Measurements from ENCODE around the gene ITPR1.
"Not testable (repeated sequence)": the region's sequence is repeated elsewhere in the genome, so short reads cannot be mapped to it uniquely, and the experiment has no call there.

Gene ITPR1

DNA sequence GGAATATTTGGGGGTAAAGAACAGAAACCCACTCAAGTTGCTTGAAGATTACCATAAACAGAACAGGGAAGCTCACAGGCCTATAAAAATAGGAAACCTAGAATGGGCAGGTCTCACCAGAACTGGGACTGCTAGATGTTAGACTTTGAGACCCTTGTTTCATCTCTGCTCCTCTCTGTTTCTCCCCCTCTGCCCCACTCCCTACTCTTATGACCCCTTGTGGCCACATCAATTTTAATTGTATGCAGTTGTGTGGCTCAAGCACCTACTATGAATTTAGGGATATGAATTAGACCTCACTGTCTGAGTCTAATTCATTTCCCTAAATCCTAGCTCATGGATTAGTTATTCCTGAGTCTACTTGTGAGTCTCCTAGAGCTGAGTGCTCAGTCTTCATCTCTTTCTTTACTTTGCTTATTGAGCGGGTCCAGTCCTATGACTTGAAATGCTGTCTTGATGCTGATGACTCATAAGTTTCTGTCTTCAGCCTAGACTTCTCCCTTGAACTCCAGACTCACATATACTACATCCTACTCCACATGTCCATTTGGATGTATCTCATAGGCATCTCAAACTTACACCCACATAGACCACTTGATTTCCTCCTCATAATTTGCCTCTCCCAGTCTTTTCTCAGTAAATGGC lies 78.7 kb downstream of the ITPR1 start:
- DNase-seq, result no peak

DNA sequence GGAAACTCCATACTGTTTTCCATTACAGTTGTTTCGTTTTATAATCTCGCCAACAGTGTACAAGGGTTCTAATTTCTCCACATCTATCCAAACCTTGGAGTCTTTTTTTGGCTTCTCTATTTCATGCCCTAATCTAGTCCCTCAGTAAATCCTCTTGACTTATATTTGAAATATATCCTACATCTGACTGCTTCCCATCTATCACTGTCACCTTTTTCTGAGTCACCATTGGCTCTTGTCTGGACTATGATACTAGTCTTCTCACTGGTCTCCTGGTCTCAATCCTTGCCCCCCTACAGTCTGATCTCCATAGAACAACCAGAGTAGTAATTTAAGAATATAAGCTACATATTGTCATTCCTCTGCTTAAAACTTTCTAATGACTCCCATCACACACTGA lies 80.0 kb downstream of the ITPR1 start:
- no peak for DNase-seq

DNA sequence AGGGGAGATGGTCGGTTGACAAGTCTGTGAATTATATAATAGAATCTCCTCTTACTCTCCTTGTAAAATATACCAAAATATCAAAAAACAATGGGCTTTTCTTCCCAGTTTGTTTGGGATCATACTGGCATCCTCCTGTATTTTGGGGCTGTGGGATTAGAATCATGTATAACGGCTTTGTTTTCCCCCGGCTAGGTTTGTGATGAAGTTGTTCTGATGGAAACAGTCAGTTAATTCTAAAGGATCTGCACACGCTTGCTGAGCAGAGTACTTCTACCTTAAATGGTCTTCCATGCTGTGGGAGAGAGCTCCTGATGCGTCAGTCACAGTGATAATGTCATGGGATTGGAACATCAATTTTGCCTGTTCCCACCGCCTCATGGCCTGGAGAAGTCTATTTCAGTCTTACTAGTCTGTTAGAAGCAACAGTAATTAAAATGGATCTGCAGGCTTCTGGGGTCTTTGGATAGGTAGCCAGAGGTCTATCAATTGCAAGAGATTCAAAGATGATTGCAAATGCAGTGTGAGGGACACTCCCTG lies 81.3 kb downstream of the ITPR1 start:
- DNase-seq, result no peak

DNA sequence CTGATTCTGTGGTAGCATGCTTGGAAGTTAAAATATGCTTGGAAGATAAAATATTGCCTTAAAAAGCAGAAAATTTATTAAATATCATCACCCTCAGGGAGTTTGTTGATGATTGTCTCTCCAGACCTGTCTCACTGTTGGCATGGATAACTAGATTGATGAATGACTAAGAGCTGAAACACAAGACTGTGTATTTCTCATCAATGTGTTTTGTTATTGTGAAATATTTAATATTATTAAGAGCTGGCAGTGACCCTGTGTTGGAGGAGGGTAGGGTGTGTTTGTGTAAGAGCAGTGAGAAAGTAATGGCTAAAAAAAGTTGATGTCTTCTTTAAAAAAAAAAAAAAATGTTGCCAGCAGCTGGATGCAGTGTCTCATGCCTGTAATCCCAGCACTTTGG lies 82.2 kb downstream of the ITPR1 start:
- DNase-seq, result no peak

DNA sequence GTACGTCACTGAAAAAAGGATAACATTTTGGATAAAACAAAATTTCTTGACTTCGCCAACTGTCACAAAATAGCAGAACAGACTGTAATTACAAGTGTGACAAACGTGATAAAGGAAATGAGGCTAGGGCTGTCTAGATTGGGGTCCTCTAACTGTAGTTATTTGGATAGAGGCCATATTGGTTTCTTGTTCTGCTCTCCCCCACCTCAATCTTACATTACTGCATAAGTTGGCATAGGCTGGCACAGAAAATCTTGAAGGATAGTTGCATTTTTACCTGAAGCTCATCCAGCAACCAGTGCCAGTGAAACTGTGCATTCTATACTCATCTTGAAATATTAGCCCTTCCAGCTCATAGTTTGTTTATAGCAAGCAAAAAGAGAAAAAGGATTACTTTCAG lies 84.6 kb downstream of the ITPR1 start:
- DNase-seq, result no peak

DNA sequence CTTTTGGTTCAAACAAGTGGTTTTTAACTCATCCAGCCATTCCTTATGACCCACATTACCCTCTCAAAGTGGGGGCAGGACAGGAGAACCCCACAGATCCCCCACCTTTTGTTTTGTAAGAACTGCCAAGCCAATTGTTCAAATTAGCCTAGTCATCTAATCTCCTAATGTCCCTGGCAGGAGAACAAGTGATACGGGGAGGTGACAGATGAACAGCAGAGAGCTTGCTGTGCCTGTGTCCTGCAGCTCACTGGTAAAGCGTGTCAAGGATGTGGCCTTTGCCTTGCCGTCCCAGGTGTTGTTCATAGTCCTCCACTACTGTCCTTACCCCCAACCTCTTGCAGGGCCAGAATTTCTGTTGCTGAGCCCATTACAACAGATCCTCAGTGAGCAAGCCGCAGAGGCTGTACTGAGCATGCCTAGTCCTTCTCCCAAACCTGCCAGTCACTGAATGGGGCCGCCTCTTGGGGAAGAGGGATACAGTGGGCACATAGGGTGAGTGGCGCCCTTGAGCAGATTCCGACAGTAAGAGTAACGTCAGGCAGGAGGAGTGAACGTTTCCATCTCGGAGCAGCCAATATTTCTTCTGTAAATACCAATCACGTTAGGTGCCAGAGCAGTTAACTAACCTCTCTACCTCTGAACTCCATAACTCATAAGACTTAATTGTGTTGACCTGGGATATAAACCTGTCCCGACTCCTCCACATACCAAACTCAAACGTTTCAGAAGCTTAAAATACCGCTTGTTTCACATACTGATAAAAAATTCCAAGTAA lies 87.4 kb downstream of the ITPR1 start:
- no peak for DNase-seq

DNA sequence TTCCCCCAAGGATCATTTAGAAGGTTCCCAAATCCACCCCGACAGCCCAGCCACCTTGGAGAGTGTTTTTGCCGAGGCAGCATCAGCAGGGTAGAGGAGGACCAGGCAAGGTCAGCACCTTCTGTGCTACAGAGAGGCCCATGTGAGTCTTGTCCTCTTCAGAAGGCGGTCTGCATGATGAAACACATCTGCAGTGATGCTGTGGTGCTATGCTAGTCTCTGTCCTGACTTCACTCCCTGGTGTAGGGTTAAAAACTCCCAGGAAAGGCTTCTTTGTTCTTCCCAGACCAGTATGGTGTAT lies 87.9 kb downstream of the ITPR1 start:
- DNase-seq, result no peak

DNA sequence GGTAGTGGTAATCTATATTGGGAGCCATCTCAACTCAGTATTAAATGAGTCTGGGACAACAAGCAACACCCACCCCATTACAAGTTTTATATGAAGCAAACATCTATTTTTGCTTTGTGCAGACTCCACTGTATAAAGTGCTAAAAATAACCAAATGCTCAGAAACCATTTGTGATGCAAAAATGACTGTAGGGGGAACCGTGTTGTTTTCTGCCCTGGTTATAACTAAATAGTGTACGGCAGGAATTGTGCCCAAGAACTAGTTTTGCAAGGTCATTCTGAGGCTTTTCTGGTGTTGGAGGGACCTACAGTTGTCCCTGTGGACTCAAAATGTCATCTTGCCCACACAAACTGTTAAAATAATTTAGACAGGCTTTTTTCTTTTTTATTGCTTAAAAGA lies 88.3 kb downstream of the ITPR1 start:
- DNase-seq, result no peak

DNA sequence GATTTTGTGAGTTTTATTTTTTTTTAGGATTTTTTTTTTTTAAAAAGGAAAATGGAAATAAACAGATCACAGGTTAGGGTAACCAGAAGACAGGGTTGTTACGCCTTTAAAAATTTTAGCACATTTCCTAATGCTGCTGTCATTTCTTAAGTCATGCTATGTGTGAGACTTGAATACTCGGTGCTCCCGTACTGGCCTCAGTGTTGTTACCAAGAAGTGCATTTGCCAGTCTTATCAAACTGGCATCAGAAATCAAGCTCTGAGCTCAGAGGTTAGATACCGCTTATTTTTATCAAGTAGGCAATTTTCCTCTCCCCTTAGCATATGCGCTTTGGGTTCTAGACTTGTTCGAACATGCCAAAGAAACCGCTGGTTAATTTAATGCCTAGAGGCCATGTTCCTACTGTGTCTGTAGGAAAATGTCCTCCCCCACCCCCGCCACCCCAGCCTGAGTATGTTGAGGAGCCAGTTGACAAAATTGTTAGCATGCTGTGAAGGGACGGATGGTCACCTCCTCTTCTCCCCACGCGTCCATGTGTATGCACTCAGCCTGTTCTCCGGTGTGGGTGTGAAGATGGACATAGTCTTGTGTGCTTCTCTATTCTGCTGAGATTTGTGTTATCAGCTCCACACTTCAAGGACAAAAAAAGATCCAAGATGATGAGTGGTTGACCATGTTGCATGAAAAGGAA lies 88.9 kb downstream of the ITPR1 start:
- no peak for DNase-seq

DNA sequence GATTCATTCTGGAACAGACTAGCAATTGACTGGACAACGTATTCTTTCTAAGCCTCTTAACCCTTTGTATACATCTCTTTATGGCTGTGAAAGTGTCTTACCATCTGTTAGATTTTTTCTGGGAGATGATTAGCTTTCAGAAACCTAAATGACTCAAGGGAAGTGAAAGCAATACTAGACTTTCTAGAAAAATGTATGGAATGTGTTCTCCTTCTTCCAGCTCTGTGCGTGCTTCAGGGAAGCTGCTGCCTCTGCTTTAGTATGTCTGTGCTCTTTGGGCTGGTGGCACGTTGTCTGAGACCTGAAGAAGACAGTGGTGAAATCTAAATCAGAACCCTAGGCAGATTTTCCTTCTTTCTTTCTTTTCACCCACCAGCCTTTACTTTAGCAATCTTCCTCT lies 89.5 kb downstream of the ITPR1 start:
- DNase-seq, result peak; percentile 48

DNA sequence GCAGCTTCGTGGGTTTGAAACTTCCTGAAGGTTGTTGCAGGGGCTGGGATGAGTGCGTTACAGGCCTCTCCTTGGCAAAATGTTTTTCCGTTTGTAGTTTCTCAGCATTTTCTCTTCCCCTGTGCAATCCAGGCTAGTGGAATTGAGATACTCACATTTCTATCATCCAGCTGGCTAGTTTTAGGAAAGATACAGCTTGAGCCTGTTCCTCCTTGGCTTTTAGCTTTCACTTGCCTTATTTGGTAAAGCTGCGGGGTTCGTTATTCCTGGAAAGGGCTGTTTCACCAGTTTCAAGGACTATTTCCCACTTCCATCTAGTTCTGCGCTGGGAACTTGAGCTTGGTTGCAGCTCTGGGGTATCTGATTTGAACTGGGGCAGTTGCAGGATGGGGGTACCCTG lies 90.3 kb downstream of the ITPR1 start:
- peak; percentile 12 for DNase-seq

DNA sequence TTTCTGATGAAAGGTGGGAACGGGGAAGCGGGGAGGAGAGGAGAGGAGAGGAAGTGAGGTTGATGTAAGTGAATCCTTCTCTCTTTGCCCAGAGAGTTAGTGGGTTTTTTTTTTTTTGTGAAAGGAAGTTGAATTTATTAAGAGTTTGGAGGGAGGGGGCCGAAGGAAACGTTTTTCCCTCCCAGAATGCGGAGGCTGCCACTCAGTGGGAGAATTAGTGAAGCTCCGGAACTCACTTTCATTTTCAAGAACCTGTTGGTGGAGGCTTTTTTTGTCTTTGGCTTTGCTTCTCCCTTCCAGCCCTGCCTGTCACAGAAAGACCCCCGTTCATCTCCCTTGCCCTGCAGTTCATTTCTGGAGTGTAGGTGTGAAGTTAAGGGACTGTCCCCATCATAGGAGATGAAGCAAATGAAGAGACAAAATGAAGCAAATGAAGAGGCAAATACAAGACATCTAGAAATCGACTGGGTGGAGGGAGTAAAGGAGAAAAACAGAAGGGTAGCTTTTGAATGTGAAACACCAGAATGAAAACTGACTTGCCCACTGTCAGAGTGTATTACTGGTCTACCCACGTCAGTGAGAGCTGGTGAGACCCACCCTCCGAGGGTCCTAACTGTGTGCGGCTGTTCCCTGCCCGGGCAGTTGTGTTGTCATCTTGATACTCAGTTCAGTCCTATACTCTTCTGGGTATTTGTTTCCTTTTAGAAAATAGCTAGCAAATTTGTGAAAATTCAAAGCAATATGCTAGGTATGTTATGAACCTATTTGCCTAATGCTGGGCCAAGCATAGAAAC lies 91.5 kb downstream of the ITPR1 start:
- no peak for DNase-seq

DNA sequence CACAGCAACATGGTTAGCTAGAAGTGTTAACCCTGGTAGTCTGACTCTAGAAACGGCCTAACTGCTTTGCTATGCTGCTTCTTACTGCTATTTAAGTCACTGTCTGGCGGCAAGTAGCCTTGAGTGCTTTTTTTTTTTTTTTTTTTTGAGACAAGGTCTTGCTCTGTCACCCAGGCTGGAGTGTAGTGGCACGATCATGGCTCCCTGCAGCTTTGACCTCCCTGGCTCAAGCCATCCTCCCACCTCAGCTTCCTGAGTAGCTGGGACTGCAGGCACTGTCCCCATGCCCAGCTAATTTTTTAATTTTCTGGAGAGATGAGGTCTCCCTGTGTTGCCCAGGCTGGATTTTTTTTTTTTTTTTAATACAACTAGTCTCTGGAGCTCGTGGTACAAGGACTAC lies 93.2 kb downstream of the ITPR1 start:
- DNase-seq, result no peak

DNA sequence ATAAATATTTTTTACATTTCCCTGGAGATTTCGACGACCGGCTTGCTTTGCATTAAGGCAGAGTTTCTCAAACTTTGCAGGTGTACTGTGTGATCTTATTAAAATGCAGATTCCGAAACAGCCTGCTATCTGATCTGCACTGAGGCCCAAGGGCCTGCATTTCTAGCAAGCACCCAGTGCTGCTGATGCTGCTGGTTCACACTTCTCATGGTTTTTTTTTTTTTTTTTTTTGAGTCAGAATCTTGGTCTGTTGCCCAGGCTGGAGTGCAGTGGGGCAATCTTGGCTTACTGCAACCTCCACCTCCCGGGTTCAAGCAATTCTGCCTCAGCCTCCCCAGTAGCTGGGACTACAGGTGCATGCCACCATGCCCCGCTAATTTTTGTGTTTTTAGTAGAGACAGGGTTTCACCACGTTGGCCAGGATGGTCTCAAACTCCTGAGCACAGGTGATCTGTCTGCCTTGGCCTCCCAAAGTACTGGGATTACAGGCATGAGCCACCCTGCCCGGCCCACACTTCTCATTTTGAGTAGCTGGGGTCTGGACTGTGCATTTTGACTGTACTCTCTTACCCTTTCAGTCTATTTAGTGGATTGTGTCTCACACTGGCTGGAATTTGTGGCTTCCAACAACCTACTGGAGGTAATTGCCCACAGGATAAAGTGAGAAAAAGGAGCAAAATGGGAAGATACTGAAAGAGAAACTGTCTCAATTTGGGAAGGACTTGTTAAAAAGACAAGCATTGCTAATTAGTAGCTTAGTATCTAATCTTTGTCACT lies 94.1 kb downstream of the ITPR1 start:
- no peak for DNase-seq

DNA sequence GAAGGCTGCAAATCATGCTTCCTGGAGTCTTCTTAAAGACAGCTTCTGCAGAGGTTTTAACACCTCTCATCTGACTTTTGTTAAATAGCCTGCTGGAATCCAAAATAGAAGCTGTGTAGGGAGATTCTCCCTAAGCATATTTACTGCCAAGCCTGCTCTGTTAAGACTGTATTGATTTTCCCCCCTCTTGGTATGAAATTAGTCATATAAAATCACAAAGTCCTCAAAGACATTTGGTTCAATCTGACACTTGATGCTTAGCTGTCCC lies 94.6 kb downstream of the ITPR1 start:
- no peak for DNase-seq

DNA sequence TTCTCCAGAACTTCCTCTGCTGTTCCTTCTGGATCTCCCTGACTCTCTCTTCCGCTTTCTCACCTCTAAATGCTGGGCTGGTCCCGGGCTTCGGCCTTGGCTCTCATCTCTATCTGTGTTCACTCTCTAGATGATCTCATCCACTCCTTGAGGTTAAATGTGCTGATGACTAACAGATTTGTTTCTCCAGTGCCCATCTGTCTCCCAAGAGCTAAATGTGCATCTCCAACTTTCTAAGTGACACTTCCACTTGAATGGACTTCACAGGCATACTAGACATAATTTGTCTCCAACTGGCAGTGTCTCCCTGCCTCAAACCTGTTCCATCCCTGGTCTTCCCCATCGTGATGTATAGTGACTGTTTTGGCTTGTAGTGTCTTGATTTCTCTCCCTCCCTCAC lies 95.3 kb downstream of the ITPR1 start:
- peak; percentile 22 for DNase-seq

DNA sequence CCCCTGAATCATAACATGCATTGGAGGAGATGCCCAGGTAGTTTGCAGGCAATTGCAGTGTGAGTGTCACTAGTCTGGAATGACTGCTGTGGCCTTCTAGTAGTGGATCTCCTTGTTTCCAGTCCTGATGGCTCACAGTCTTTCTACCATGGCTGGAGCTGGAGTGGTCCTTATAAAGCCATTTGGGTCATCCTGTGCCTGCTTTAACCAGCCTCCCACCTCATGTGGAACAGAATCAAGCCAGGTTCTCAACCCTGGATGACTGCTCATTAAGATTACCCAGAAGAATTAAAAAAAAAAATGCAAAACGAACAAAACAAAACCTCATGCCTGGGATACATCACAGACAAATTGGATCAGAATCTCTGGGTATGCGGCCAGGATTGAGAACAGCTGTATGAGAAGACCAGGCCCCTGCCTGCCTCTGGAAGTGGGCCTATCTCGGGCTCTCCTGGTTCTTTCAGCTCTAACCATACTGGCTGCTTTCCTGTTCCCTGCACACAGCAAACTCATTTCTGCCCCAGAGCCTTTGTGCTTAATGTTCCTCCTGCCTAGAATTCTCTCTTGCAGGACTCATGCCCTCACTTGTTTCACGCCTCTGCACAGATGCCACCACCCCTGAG lies 96.4 kb downstream of the ITPR1 start:
- DNase-seq, result no peak

DNA sequence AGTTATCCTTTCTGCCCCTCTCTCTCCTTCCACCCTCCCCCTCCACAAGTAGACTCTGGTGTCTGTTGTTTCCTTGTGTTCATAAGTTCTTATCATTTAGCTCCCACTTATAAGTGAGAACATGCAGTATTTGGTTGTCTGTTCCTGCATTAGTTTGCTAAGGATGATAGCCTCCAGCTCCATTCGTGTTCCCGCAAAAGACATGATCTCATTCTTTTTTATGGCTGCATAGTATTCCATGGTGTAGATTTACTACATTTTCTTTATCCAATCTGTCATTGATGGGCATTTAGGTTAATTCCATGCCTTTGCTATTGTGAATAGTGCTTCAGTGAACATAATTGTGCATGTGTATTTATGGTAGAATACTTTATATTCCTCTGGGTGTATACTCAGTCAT lies 97.7 kb downstream of the ITPR1 start:
- DNase-seq, result not testable (repeated sequence)

DNA sequence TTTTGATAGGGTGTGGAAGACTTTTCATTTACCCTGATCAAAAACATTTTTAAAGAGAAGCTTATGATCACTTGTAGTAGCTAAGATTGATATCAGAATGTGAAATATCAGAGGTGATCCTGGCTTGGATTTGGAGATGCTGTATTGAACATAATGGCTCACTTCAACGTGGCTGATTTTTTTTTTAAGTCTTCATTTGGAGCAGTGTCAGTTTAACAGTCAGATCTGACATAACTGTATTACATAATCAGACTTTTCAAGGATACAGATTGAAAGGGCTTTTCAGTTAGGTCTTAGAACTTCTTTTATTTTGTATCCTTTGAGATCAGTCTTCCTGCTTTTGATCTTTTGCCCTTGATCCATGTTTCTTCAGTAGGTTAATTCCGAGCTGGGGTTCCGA lies 98.5 kb downstream of the ITPR1 start:
- no peak for DNase-seq

DNA sequence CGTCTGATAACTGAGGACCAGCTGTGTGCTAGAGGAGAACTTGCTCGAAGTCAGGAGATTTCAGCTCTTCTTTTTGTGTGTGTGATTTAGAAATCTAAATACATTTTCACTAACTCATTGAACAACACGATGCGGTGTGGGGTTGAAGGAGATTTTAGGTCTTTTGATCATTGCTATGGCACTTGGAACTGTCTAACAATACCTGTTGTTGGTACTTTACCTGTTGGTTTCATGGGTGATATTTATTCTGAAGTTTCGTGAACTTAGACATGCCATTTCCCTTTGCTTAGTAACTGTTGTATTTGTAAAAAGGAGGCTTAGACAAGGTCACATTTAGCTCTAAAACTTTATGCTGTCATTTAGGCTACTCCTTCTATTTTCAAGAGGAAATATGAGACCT lies 99.9 kb downstream of the ITPR1 start:
- DNase-seq, result no peak

DNA sequence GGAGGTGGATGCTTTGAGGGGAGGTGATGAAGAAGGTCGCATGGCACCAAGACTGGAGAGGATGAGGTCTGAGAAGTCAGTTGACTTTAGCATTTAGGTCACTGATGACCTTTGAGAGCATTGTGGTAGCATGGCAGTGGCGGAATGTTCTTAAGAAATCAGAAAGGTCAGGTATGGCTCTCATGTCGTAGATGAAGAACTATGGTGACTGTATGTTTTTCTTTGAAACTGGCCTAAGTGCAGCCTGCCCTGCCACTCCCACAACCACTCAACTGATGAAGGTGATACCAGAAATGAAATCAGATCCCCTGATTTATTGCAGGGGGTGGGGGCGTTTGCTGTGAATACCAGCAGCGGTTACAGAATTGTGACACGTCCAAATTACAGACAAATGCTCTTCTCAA lies 102.6 kb downstream of the ITPR1 start:
- no peak for DNase-seq

DNA sequence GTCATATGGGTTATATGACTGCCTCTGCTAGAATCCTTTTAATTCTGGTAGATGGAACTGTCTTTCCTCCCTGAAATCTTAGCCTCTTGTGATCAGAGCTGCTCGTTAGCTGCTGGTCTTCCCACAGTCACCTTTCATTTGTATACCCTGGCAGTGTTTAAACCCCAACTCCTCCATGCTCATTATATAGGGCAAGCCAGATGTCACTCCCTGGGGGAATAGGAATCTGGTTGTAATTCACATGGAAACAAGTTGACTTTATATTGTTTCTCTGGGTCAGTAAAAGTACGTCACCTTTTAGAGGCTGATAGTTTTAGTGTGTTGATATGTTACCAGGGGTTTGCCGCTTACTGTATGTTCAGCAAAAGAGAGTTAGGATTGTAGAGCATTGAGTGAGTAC lies 103.5 kb downstream of the ITPR1 start:
- no peak for DNase-seq

All from fibroblast of skin of abdomen (primary cell).